ENCODE measurements around the gene SORL1.

Gene SORL1

GRCh38 chr11:121654259-121654842, 202.2 kb downstream of the SORL1 start:
- DNase-seq (ENCODE audit: low read depth in 1 of 2, low spot score in 1 of 2): no peak

GRCh38 chr11:121654843-121655536, 202.9 kb downstream of the SORL1 start:
- DNase-seq (ENCODE audit: low read depth in 1 of 2, low spot score in 1 of 2): no peak

- DNase-seq (ENCODE audit: low read depth in 1 of 2, low spot score in 1 of 2): peak; percentile 40 to 46
These were observed 203.6 kb downstream of the SORL1 start for GRCh38 chr11:121655537-121656327.

GRCh38 chr11:121656328-121657090, 204.4 kb downstream of the SORL1 start:
- no peak for DNase-seq (ENCODE audit: low read depth in 1 of 2, low spot score in 1 of 2)

GRCh38 chr11:121657146-121657545, 205.0 kb downstream of the SORL1 start:
- DNase-seq (ENCODE audit: low read depth in 1 of 2, low spot score in 1 of 2): no peak

- no peak for DNase-seq (ENCODE audit: low read depth in 1 of 2, low spot score in 1 of 2)
These were observed 207.7 kb downstream of the SORL1 start for GRCh38 chr11:121659811-121660210.

- DNase-seq (ENCODE audit: low read depth in 1 of 2, low spot score in 1 of 2): no peak
These were observed 209.9 kb downstream of the SORL1 start for GRCh38 chr11:121661880-121662486.

- no peak for DNase-seq (ENCODE audit: low read depth in 1 of 2, low spot score in 1 of 2)
These were observed 212.0 kb downstream of the SORL1 start for GRCh38 chr11:121664144-121664543.

GRCh38 chr11:121665206-121665838, 213.2 kb downstream of the SORL1 start:
- no peak for DNase-seq (ENCODE audit: low read depth in 1 of 2, low spot score in 1 of 2)

GRCh38 chr11:121667836-121668235, 215.7 kb downstream of the SORL1 start:
- no peak for DNase-seq (ENCODE audit: low read depth in 1 of 2, low spot score in 1 of 2)

GRCh38 chr11:121669422-121669821, 217.3 kb downstream of the SORL1 start:
- no peak for DNase-seq (ENCODE audit: low read depth in 1 of 2, low spot score in 1 of 2)

GRCh38 chr11:121670266-121670665, 218.2 kb downstream of the SORL1 start:
- no peak for DNase-seq (ENCODE audit: low read depth in 1 of 2, low spot score in 1 of 2)

GRCh38 chr11:121670805-121671282, 218.7 kb downstream of the SORL1 start:
- DNase-seq (ENCODE audit: low read depth in 1 of 2, low spot score in 1 of 2): no peak

GRCh38 chr11:121671283-121672168, 219.4 kb downstream of the SORL1 start:
- no peak for DNase-seq (ENCODE audit: low read depth in 1 of 2, low spot score in 1 of 2)

GRCh38 chr11:121672630-121673487, 220.7 kb downstream of the SORL1 start:
- no peak for DNase-seq (ENCODE audit: low read depth in 1 of 2, low spot score in 1 of 2)

- no peak for DNase-seq (ENCODE audit: low read depth in 1 of 2, low spot score in 1 of 2)
These were observed 229.6 kb downstream of the SORL1 start for GRCh38 chr11:121681550-121682268.
